TTC549 (cell line): ENCODE results near the gene CNTN3.

Source experiments
- FAIRE-seq: peaks from 2 replicates; lab custom pipeline; 2012; peaks lifted over from hg19 to GRCh38; lab: Jason Lieb, UNC

CNTN3 gene

DNA sequence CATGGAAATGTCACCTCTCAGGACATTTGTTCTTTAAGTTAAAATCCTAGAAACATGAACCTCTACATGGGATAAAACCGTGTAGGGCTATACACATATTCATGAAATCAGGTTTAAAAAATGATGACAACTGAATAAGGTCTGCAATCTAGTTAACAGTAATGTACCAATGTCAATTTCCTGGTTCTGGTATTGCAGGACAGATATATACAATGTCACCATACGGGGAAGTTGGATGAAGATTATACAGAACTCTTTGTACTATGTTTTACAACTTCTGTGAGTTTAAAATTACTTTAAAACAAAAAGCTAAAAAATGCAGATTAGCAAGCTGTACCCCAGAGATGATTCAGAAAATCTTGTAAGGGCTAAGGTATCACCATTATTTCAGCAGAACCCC is 6.7 kb downstream of the CNTN3 start:
- no peak for FAIRE-seq

DNA sequence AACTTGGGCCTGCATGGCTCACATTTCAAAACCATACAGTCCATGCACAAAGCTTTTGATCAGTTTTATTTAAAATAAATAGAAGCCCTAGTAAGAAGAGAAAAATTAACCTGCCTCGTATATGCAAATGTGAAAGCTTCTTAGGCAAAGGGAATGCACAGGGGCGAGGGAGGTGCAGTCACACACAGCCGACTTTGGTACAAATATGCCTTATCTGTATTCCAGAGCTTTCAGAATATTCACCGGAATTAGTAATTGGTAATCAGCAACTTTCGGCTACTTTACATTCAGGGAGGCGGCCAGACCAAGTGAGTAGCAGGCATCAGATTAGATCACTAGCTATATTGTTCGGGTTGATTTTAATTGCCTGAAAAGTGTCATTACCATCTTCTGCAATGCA is 7.5 kb downstream of the CNTN3 start:
- FAIRE-seq, result no peak

DNA sequence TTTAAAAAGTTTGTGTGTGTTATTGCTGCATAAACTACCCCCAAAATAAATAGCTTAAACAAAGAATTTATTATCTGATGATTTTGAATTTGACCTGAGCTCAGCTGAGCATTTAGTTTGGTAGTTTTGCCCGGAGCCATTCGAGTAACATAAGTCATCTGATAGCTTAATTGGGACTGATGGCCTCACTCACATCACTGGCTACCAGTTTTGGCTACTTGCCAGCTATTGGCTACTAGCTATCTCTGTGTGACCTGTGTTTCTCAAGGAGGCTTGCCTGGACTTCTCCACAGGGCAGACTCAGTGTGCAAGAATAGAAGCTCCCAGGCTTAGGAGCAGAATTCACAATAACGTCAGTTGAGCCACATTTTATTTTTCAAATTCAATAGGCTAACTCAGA is 9.0 kb downstream of the CNTN3 start:
- FAIRE-seq, result no peak

DNA sequence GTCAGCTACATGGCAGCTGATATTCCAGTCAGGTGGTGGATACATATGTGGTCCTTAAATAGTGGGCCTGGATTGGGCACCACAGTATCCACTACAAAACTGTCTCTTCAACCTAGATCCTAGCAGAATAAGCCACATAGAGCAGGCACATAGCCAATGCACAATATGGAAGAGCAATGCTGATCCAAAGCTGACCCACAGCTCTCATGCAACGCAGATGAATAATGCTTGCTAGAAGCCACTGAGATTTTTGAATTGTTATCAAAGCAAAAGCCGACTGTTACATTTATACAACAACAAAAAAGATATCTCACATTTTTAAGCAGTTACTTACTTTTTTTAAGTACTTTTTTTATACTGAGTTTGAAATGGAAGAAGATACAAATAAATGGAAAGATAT is 11.2 kb downstream of the CNTN3 start:
- no peak for FAIRE-seq

DNA sequence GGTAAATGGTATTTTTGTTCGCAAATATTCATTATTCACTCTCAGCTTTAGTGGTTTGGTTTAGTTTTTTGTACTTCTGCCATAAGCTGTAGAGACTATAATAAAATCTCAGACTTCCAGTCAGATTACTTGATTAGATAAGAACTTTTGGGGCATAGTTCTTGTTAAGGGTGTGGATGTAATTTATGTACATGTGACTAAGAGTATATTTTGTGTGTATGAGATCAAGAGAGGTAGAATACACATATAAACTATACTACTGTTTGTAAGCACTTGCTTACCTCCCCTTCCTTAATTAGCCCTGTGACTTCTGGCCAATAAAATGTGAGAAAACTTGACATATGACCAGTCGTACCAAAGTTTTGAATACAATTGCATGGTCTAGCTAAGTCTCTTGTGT is 12.0 kb downstream of the CNTN3 start:
- no peak for FAIRE-seq

DNA sequence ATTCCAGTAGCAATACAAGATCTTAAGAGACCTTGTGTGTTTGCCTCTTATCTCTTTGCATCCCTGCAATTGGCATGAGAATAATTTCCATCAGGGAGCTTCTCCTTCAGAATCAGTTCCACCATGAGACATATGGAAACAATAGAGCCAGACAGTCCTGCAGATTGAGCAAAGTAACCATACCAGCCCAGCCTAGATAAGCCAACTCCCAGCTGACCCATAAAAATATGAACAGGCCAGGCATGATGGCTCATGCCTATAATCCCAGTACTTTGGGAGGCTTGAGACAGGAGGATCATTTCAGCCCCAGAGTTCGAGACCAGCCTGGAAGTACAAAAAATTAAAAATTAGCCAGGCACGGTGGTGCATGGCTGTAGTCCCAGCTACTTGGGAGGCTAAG is 12.7 kb downstream of the CNTN3 start:
- FAIRE-seq, result no peak

DNA sequence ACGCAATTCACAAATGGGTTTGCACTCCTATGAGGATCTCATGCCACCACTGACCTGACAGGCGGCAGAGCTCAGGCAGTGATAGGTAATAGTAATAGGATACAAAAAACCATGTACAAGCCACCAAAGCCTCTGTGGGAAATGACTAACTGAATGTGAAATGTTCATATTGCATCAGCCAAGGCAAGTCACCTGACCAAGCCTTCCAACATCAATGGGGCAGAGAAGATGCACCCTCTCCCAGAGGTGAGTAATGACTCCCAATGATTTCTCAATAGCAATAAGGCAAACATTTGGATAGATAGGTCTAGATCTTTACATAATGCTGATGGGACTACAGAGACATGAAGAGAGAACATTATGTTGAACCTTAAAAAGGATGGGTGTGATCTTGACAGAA is 14.9 kb downstream of the CNTN3 start:
- no peak for FAIRE-seq

DNA sequence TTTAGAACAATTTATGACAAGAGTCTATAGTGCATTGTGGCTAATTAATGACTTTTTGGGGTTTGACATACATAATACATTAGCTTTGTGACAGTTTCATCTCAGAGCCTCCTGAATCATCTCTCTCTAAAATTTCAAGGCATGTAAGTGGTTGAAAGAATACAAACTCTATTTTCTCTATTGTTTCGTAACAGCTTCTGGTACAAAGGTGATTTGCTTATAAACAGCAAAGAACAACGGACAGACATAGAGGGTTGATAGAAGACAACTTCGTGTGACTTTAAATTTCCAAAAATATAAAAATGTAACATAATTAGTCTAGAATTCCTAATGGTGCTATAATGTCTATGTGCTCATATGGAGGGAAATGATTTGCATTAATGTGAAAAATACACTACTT is 21.3 kb downstream of the CNTN3 start:
- no peak for FAIRE-seq

DNA sequence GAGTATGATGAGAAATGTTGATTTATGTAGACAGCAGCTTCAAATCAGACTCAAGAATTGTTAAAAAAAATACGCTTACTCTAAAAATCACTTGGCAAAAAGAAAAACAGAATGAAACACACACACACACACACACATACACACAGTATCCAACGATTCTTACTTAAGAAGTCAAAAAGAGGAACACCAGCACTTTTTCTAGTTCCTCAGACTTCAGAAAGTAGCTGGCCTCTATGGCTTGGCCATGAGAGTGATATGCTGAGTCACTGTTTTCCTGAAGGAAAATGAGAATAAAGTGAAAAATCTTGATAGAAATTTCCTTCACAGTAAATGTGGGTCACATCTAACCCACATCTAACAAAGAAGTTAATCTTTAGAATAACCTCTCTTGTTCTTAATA is 22.1 kb downstream of the CNTN3 start:
- FAIRE-seq, result no peak

DNA sequence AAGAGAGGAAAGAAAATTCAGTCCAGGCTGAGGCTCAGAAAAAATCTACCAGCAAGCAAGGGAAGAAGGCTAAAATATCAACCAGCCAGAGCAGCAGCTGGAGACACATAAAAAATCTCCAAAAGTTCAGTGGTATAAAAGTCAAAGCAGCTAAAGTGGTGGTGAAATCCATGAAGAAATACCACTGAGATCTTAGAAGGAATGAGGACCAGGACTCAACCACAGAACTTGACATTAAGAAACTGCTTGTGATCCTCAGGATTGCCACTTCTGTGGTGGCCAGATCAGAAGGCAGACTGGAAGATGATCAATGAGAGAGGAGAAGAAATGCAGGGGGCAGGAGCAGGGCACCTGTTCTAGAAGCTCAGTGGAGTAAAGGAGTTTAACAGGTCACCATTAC is 22.5 kb downstream of the CNTN3 start:
- no peak for FAIRE-seq

DNA sequence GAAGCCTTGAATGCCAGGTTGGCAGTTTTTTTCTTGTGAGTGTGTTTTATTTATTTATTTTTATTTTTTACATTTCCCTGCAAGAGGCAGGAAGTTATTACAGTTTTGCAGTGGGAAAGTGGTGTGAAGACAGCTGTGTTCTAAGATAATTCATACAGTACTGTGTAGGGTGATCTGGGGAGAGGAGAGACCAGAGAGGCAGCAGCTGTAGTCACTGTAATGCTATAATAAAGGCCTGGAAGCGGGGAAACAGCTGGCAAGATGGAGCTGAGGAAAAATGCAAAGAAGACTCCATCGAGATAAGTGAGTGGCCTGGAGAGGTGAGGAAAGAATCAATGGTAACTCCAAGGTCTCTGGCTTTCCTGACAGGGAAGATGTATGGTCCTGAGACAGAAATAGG is 23.1 kb downstream of the CNTN3 start:
- FAIRE-seq, result no peak

DNA sequence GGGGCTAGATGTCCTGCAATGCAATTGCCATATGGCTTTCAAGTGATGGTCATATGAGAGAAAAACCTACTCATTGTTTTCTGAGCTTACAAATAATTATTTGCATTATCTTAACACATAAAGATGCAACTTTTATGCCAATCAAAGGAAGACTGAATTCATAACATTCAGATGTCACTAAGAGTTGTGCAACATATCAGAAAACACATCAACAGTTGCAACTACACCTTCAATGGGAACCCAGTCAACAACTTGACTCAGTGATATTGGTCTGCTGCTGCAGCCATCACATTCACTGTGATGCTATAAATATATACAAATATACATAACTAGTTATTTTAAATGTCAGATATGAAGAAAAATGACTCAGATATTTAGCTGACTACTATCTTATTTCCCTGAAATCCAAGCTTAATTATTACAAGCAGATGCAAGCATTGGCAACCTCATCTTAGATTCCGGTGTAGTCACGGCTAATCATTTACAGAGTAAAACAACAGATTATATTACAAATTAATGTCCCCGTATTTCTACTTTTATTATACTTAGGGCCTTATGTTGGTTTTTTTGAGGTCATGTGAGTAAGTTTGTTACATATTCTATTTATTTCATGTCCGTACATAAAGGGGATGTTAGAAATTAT is 23.7 kb downstream of the CNTN3 start:
- no peak for FAIRE-seq

DNA sequence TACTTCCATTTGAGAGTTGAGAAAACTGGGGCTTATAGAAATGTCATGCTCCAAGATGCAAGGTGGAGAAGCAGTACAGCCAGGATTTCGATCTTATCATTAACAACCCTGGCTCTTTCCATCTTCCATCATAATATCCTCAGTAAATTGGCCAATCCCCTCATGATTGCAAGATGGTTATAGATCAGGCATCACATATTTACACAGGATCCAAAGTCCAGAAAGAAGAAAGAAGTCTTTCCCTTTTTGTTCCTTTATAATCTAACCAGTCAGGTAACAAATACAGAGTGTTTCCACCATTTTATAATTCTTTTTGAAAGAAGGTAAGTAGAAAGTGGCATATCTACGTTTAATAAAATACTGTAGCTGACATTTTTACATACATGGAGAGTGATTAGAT is 29.7 kb downstream of the CNTN3 start:
- no peak for FAIRE-seq

DNA sequence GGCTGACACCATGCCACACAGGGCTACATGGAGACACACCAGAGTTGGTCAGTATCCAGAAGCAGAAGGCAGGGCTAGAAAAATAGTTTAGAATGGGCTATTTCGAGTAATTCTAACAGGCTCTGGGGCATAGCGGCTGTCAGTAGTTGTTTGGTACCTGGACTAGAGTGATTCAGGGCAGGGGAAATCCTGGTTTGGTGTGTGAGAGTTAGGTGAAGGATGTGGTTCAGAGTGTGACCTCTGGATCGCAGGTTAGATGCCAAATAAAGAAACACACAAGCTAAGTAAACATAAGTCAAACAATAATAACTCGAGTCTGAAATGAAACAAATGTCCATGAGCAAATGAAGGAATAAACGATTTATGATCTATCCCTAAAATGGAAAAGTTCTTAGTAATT is 31.5 kb downstream of the CNTN3 start:
- FAIRE-seq, result no peak

DNA sequence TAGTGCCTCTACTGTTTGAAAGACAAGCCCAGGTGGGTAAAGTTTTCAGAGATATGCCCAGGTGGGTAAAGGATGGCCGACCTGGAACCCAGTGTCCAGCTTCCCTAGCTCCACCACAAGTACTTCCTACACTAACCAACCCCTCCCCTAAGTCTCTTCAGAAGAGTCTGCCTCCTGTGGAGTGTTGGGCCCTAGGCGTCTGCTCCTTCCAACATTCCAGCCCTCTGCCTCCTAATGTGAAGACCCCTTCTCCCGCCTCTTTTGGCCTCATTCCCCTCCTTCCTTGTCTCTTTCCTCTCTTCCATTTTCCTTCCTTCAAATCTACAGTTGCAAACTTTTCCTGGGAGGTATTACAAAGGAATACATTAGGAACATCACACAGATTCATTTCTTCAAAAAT is 38.6 kb downstream of the CNTN3 start:
- FAIRE-seq, result no peak

DNA sequence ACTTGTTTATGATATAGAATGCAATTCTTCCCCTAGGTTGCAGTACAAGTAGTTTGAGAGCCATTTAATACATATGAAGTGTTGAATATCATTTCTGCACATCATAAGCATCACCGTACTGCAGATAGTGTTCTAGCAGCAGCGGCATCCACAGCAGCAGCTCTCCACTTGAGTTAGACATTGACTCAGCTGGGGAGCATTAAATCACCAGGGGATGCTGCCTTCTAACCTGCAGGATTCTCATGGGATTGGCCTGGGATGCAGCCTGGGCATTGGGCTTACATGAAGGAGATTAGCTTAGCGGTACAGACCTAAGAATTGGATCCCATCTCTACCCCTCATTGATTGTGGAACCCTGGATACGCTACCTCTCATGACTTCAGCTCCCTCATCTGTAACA is 43.3 kb downstream of the CNTN3 start:
- FAIRE-seq, result no peak
